ENCODE data around the gene SEMA3E.
"Not testable (repeated sequence)": the region's sequence is repeated elsewhere in the genome, so short reads cannot be mapped to it uniquely, and the experiment has no call there.

SEMA3E gene

GRCh38 chr7:83449781-83450180 lies 199.2 kb downstream of the SEMA3E start:
- DNase-seq: no peak

GRCh38 chr7:83447681-83448080 lies 201.3 kb downstream of the SEMA3E start:
- DNase-seq: no peak

- no peak for DNase-seq
Observed at GRCh38 chr7:83446102-83446669, 202.8 kb downstream of the SEMA3E start.

GRCh38 chr7:83442911-83443310 lies 206.0 kb downstream of the SEMA3E start:
- no peak for DNase-seq

- peak; percentile 3 for DNase-seq
Observed at GRCh38 chr7:83439026-83439425, 209.9 kb downstream of the SEMA3E start.

- DNase-seq: not testable (repeated sequence)
Observed at GRCh38 chr7:83430289-83430688, 218.7 kb downstream of the SEMA3E start.

- DNase-seq: no peak
Observed at GRCh38 chr7:83429493-83429892, 219.4 kb downstream of the SEMA3E start.

GRCh38 chr7:83427884-83428283 lies 221.1 kb downstream of the SEMA3E start:
- no peak for DNase-seq

- no peak for DNase-seq
Observed at GRCh38 chr7:83426325-83426724, 222.6 kb downstream of the SEMA3E start.

- DNase-seq: no peak
Observed at GRCh38 chr7:83419013-83419412, 229.9 kb downstream of the SEMA3E start.

GRCh38 chr7:83415840-83416239 lies 233.1 kb downstream of the SEMA3E start:
- peak; percentile 0 for DNase-seq

GRCh38 chr7:83414947-83415346 lies 234.0 kb downstream of the SEMA3E start:
- no peak for DNase-seq

GRCh38 chr7:83413831-83414230 lies 235.1 kb downstream of the SEMA3E start:
- peak; percentile 33 for DNase-seq

- peak; percentile 44 for DNase-seq
Observed at GRCh38 chr7:83413424-83413823, 235.5 kb downstream of the SEMA3E start.

- peak; percentile 35 for DNase-seq
Observed at GRCh38 chr7:83410989-83411591, 237.8 kb downstream of the SEMA3E start.

GRCh38 chr7:83394776-83395175 lies 254.2 kb downstream of the SEMA3E start:
- no peak for DNase-seq

- no peak for DNase-seq
Observed at GRCh38 chr7:83388436-83388835, 260.5 kb downstream of the SEMA3E start.

GRCh38 chr7:83366629-83367028 lies 282.3 kb downstream of the SEMA3E start:
- DNase-seq: no peak

- peak; percentile 1 for DNase-seq
Observed at GRCh38 chr7:83365746-83366145, 283.2 kb downstream of the SEMA3E start.

- DNase-seq: no peak
Observed at GRCh38 chr7:83362871-83363550, 285.9 kb downstream of the SEMA3E start.

- DNase-seq: no peak
Observed at GRCh38 chr7:83359108-83359507, 289.8 kb downstream of the SEMA3E start.

- no peak for DNase-seq
Observed at GRCh38 chr7:83355143-83355542, 293.8 kb downstream of the SEMA3E start.

GRCh38 chr7:83347945-83348444 lies 300.9 kb downstream of the SEMA3E start:
- peak; percentile 74 for DNase-seq

- no peak for DNase-seq
Observed at GRCh38 chr7:83339907-83340306, 309.0 kb downstream of the SEMA3E start.

Data from fibroblast of skin of abdomen (primary cell).